Keratinocyte (primary cell): ENCODE results near the gene RTKN2. TPM values are rescaled to one million over a fixed set of nuclear protein-coding genes. Genes with fewer than 3 reads are reported as not detected.

Source experiments
- DNase-seq: peaks from one replicate; pipeline ENCODE4 v3.0.0-alpha.2; 2011; ENCODE audit warnings: low read depth, missing footprints, low spot score
- FAIRE-seq: peaks from 2 replicates; lab custom pipeline; 2011; peaks lifted over from hg19 to GRCh38; lab: Jason Lieb, UNC
- H2AFZ ChIP-seq: 2 replicates; pipeline ENCODE4 v1.6.0; 2012; ENCODE audit warnings: low read length, control low read depth, inconsistent platforms; ENCODE audit not compliant: control insufficient read depth
- H3K27ac ChIP-seq: 2 replicates; pipeline ENCODE4 v1.5.1; 2011; ENCODE audit warnings: low read length; ENCODE audit not compliant: control insufficient read depth, insufficient read depth
- H3K27me3 ChIP-seq: 3 replicates; pipeline ENCODE4 v1.6.0; 2011; ENCODE audit warnings: low read length; ENCODE audit not compliant: control insufficient read depth, insufficient read depth; ENCODE audit errors: extremely low read depth
- H3K36me3 ChIP-seq, 2 experiments: 2 replicates in 1 of 2; 3 replicates in 1 of 2; pipeline ENCODE4 v1.5.1; 2011; ENCODE audit warnings: low read length in 2 of 2, mild to moderate bottlenecking in 1 of 2; ENCODE audit not compliant: control insufficient read depth in 2 of 2, insufficient read depth in 2 of 2; ENCODE audit errors: extremely low read depth in 1 of 2
- H3K4me1 ChIP-seq: 3 replicates; pipeline ENCODE4 v1.5.1; 2011; ENCODE audit warnings: low read length; ENCODE audit not compliant: control insufficient read depth, insufficient read depth; ENCODE audit errors: extremely low read depth
- H3K4me2 ChIP-seq: 3 replicates; pipeline ENCODE4 v1.6.0; 2011; ENCODE audit warnings: low read depth, low read length; ENCODE audit not compliant: control insufficient read depth, insufficient read depth; ENCODE audit errors: extremely low read depth
- H3K4me3 ChIP-seq, 3 experiments: fragments of 200-600 bp in 1 of 3; sonication (generic) in 1 of 3; 2 replicates in 2 of 3; 3 replicates in 1 of 3; pipeline ENCODE4 v1.5.1; 2011 to 2016; ENCODE audit warnings: low read length in 3 of 3, mild to moderate bottlenecking in 3 of 3, control low read depth in 2 of 3, inconsistent platforms in 1 of 3, low read depth in 1 of 3, mixed read lengths in 1 of 3, mixed run types in 1 of 3, moderate library complexity in 1 of 3; ENCODE audit not compliant: control insufficient read depth in 2 of 3, insufficient read depth in 2 of 3; ENCODE audit errors: extremely low read depth in 1 of 3
- H3K79me2 ChIP-seq: 2 replicates; pipeline ENCODE4 v1.6.0; 2012; ENCODE audit warnings: low read length; ENCODE audit not compliant: control insufficient read depth, insufficient read depth
- H3K9ac ChIP-seq: 3 replicates; pipeline ENCODE4 v1.6.0; 2011; ENCODE audit warnings: low read length; ENCODE audit not compliant: control insufficient read depth, insufficient read depth; ENCODE audit errors: extremely low read depth
- H3K9me1 ChIP-seq: 3 replicates; pipeline ENCODE4 v1.6.0; 2011; ENCODE audit warnings: low read length; ENCODE audit not compliant: control insufficient read depth, insufficient read depth; ENCODE audit errors: extremely low read depth
- H3K9me3 ChIP-seq: 2 replicates; pipeline ENCODE4 v1.5.1; 2012; ENCODE audit warnings: low read depth, low read length; ENCODE audit not compliant: control insufficient read depth
- H4K20me1 ChIP-seq: 3 replicates; pipeline ENCODE4 v1.6.0; 2011; ENCODE audit warnings: low read length; ENCODE audit not compliant: control insufficient read depth, insufficient read depth; ENCODE audit errors: extremely low read depth
- CTCF ChIP-seq, 3 experiments: IDR thresholded peaks in 1 of 3; conservative IDR thresholded peaks in 1 of 3; optimal IDR thresholded peaks in 1 of 3; 2 replicates in 2 of 3; 3 replicates in 1 of 3; pipeline versions ENCODE3 to v1.5.1; 2011; ENCODE audit warnings: low read length in 3 of 3, mild to moderate bottlenecking in 3 of 3, moderate library complexity in 2 of 3, control low read depth in 1 of 3, inconsistent platforms in 1 of 3; ENCODE audit not compliant: insufficient read depth in 2 of 3; ENCODE audit errors: extremely low read depth in 1 of 3
- EZH2 ChIP-seq: IDR thresholded peaks from one replicate; pipeline ENCODE4 v1.6.1; 2012; ENCODE audit warnings: inconsistent platforms, mild to moderate bottlenecking, low read length, moderate library complexity
- dilution Hi-C: fragments of 300-500 bp; cut with MboI; formaldehyde crosslinking; loops from one replicate; pipeline ENCODE4 v1.7.0; 2020; ENCODE audit warnings: low sequenced_read_pairs; ENCODE audit not compliant: extremely low pct_ligation_motif_present
- polyA plus RNA-seq, 5 experiments: library from polyadenylated mRNA; depleted of rRNA in 3 of 5; stranded (reverse) in 3 of 5; stranded (forward) in 1 of 5; unstranded in 1 of 5; fragments of >200 nt; gene quantifications; 1 replicate in 1 of 5; 2 replicates in 3 of 5; 3 replicates in 1 of 5; pipeline versions ENCODE4 v1.2.1 to v1.2.3, GENCODE V29; 2011 to 2012; ENCODE audit warnings: missing spikeins in 2 of 5, low read depth in 1 of 5, low replicate concordance in 1 of 5

Gene RTKN2
- polyA plus RNA-seq, 1 donor (not counting 4 experiments of a cell fraction or from before 2014, with no cell fraction given): 3.2 TPM

DNA sequence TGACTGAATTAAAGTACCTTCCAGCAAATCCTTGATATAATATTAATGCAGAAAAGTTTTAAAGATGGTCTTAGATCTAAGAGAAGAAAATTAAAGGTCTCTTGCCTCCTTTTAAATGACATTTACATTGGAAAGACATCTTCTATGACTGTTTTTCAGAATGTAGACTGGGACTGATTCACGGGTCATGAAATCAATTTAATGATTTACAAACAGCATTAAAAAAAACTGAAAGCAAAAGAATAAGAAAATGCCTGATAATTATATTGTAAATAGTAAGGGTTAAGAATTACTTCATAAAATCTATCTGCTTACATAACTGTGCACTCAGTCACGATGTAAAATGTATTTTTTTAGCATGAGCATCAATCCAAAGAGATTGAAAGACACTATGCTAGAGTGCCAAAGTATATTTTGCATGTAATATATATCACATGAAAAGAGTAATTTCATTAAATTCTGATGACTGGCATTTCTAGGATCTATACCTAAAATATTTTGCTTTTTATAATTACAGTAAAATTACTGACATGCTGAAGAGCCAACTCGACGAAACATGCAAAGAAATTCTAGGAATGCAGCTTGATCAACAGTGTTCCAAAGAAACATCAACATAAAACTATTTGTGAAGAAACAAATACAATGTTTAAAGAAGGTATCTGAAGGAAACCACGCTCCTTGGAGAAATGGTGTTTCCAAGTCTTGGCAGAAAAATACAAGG is 35.1 kb downstream of the RTKN2 start:
- H3K27me3 ChIP-seq: no peaks in the 10 kb centered on the region
- H3K4me1 ChIP-seq: peaks cover 31% of the 10 kb centered on the region
- no peaks in the 10 kb centered on the region for H3K9me1 ChIP-seq
- no peaks in the 10 kb centered on the region for H4K20me1 ChIP-seq
- no peak for FAIRE-seq
- H3K9ac ChIP-seq: no peak overlapping the region
- H3K9me3 ChIP-seq: no peaks in the 10 kb centered on the region
- H3K36me3 ChIP-seq: no peaks in the 10 kb centered on the region
- peak overlapping the region in 1 of 3 experiments; percentile 6 for H3K4me3 ChIP-seq
- no peaks in the 10 kb centered on the region for H3K79me2 ChIP-seq
- no peak for DNase-seq
- dilution Hi-C loops: no loop called here
- H3K4me2 ChIP-seq: peak overlapping the region; percentile 59
- peak overlapping the region; percentile 61 for H2AFZ ChIP-seq
- TF ChIP-seq CTCF (optimal IDR thresholded peaks at IDR 0.05 in 1 of 3, IDR thresholded peaks at IDR 0.05 in 1 of 3, conservative IDR thresholded peaks at IDR 0.05 in 1 of 3; ENCODE audit: extremely low read depth in 1 of 3, insufficient read depth in 2 of 3, low read length in 3 of 3) (no peak), EZH2 (no peak)
- peak overlapping the region; percentile 8 for H3K27ac ChIP-seq

DNA sequence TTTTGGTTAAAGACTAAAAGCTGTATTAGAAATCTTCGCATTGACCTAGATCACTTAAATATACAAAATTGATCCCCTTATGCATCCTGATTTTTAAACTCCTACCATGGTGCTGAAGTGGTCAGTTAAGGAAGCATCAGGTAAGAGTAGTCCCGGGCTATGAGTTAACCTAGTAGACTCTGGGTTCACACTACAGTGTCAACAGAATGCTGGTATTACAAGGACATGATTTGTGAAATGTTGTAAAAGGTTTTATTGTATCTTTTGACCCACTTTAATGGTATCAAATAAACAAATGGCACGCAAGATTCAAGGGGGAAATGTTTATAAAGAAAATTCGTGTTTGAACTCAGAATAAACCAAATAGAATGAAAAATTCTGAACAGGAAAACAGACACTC is 36.8 kb downstream of the RTKN2 start:
- dilution Hi-C loops: no loop called here
- H3K4me2 ChIP-seq: no peak overlapping the region
- TF ChIP-seq EZH2 (no peak), CTCF (optimal IDR thresholded peaks at IDR 0.05 in 1 of 3, IDR thresholded peaks at IDR 0.05 in 1 of 3, conservative IDR thresholded peaks at IDR 0.05 in 1 of 3; ENCODE audit: extremely low read depth in 1 of 3, insufficient read depth in 2 of 3, low read length in 3 of 3) (no peak)
- no peaks in the 10 kb centered on the region for H3K79me2 ChIP-seq
- H3K27me3 ChIP-seq: no peaks in the 10 kb centered on the region
- no peaks in the 10 kb centered on the region for H4K20me1 ChIP-seq
- H3K9me1 ChIP-seq: no peaks in the 10 kb centered on the region
- no peak overlapping the region for H2AFZ ChIP-seq
- no peaks in the 10 kb centered on the region for H3K36me3 ChIP-seq
- no peaks in the 10 kb centered on the region for H3K9me3 ChIP-seq
- no peak overlapping the region for H3K4me3 ChIP-seq
- H3K4me1 ChIP-seq: peaks cover 31% of the 10 kb centered on the region
- no peak overlapping the region for H3K27ac ChIP-seq
- DNase-seq (no peak), FAIRE-seq (peak; percentile 48)
- H3K9ac ChIP-seq: no peak overlapping the region
